ENCODE data around the gene SNW1.
"Not testable (repeated sequence)": the region's sequence is repeated elsewhere in the genome, so short reads cannot be mapped to it uniquely, and the experiment has no call there.

DNA sequence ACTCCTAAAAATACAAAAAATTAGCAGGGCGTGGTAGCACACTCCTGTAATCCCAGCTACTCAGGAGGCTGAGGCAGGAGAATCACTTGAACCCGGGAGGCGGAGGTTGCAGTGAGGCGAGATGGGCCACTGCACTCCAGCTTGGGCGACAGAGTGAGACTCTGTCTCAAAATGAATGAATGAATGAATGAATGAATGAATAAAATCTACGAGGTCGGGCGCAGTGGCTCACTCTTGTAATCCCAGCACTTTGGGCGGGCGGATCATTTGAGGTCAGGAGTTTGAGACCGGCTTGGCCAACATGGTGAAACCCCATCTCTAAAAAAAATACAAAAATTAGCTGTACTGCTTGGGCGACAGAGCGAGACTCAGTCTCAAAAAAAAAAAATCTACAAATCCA lies 38.5 kb upstream of the SNW1 start:
- not testable (repeated sequence) for TF ChIP-seq CTCF (conservative IDR thresholded peaks at IDR 0.05; ENCODE audit: low read length); EZH2phosphoT487 (IDR thresholded peaks at IDR 0.05; ENCODE audit: borderline replicate concordance)
